PC-9 (cell line): ENCODE measurements around the gene SPATA16.

Experiments used
- CTCF ChIP-seq: fragments of 200-600 bp; sonication (generic); conservative IDR thresholded peaks from 2 replicates; pipeline ENCODE4 v1.6.1; 2017; ENCODE audit warnings: mixed run types, antibody characterized with exemption, mild to moderate bottlenecking, moderate library complexity
- EZH2 ChIP-seq: fragments of 200-600 bp; sonication (generic); IDR thresholded peaks from 2 replicates; pipeline ENCODE4 v1.8.0; 2017; ENCODE audit warnings: antibody characterized with exemption, low read depth

GRCh38 chr3:172991424-172991996, 149.5 kb downstream of the SPATA16 start:
- TF ChIP-seq CTCF: no peak
- no peak for TF ChIP-seq EZH2
